K562 (cell line): ENCODE measurements around the gene GLP1R. TPM values are rescaled to one million over a fixed set of nuclear protein-coding genes. Genes with fewer than 3 reads are reported as not detected.

Experiments used
- ATAC-seq: fragments of 200-7000 bp; cut with Tn5 transposase; 3 replicates; pipeline ENCODE4 v1.9.1; 2020; ENCODE audit warnings: moderate library complexity
- BruUV-seq: library from RNA; stranded (reverse); fragments of 400-500 nt; replicated peaks from 2 replicates; lab custom pipeline; 2021; lab: Mats Ljungman, UMichigan
- CTCF ChIA-PET: fragments of 300-600 bp; formaldehyde crosslinking; extraction: SDS; loops from one replicate; lab custom pipeline; 2021; ENCODE audit warnings: low intra/inter-chr PET ratio; lab: Yijun Ruan, JAX
- POLR2A ChIA-PET: fragments of 300-600, 350-650 bp; sonication (Branson Sonifier 250); formaldehyde crosslinking; extraction: SDS; loops from one replicate; lab custom pipeline; 2021; ENCODE audit warnings: antibody characterized with exemption, inconsistent platforms; lab: Yijun Ruan, JAX
- DNase-seq, 4 experiments: peaks; one replicate each; pipeline versions ENCODE4 v3.0.0 to v3.0.0-alpha.2; 2011 to 2018; ENCODE audit warnings: low spot score in 3 of 4, mixed read lengths in 3 of 4; ENCODE audit errors: extremely low read depth in 1 of 4
- FAIRE-seq: peaks from 2 replicates; lab custom pipeline; 2011; peaks lifted over from hg19 to GRCh38; lab: Jason Lieb, UNC
- H2AFZ ChIP-seq: 2 replicates; pipeline ENCODE4 v1.6.0; 2011; ENCODE audit warnings: low read depth, low read length, control low read depth, inconsistent platforms
- H3K27ac ChIP-seq: fragments of 200-600 bp; 3 replicates; pipeline ENCODE4 v1.8.0; 2011; ENCODE audit warnings: low read depth, mild to moderate bottlenecking, control low read depth, inconsistent platforms, low read length, moderate library complexity, mixed read lengths; ENCODE audit errors: extremely low read depth
- H3K27me3 ChIP-seq, 2 experiments: fragments of 300-600 bp in 1 of 2; 2 replicates in 1 of 2; 3 replicates in 1 of 2; pipeline versions ENCODE4 v1.6.0 to v1.8.0; 2011; ENCODE audit warnings: inconsistent platforms in 2 of 2, low read length in 2 of 2, mild to moderate bottlenecking in 1 of 2, mixed read lengths in 1 of 2, moderate library complexity in 1 of 2; ENCODE audit not compliant: control insufficient read depth in 2 of 2, insufficient read depth in 2 of 2
- H3K36me3 ChIP-seq: fragments of 300-600 bp; 3 replicates; pipeline ENCODE4 v1.8.0; 2011; ENCODE audit warnings: mild to moderate bottlenecking, low read length, inconsistent platforms; ENCODE audit not compliant: control insufficient read depth, insufficient read depth
- H3K4me1 ChIP-seq, 2 experiments: fragments of 200-600 bp in 1 of 2; replicated peaks in 1 of 2; 2 replicates in 1 of 2; 3 replicates in 1 of 2; pipeline versions ENCODE4 v1.5.1 to v1.8.0; 2011; ENCODE audit warnings: inconsistent platforms in 2 of 2, low read length in 2 of 2, mild to moderate bottlenecking in 1 of 2, mixed read lengths in 1 of 2, moderate library complexity in 1 of 2; ENCODE audit not compliant: control insufficient read depth in 2 of 2, insufficient read depth in 2 of 2
- H3K4me2 ChIP-seq: 2 replicates; pipeline ENCODE4 v1.6.1; 2011; ENCODE audit warnings: low read length, control low read depth, inconsistent platforms, mixed read lengths; ENCODE audit not compliant: insufficient read depth
- H3K4me3 ChIP-seq: fragments of 200-600 bp; sonication (generic), shearing (Covaris generic); 2 replicates; pipeline ENCODE4 v1.5.1; 2016; ENCODE audit warnings: control low read depth, inconsistent platforms
- H3K79me2 ChIP-seq: fragments of 200-600 bp; 3 replicates; pipeline ENCODE4 v1.8.0; 2011; ENCODE audit warnings: low read length, inconsistent platforms; ENCODE audit not compliant: control insufficient read depth, insufficient read depth
- H3K9ac ChIP-seq, 2 experiments: 2 replicates each; pipeline versions ENCODE4 v1.6.0 to v1.6.1; 2011; ENCODE audit warnings: low read depth in 2 of 2, low read length in 2 of 2, control low read depth in 1 of 2, inconsistent platforms in 1 of 2, mild to moderate bottlenecking in 1 of 2, mixed read lengths in 1 of 2; ENCODE audit not compliant: insufficient read depth in 1 of 2
- H3K9me1 ChIP-seq: one replicate; pipeline ENCODE4 v1.6.0; 2011; ENCODE audit warnings: inconsistent platforms, mild to moderate bottlenecking, low read length, moderate library complexity; ENCODE audit not compliant: control insufficient read depth, insufficient read depth
- H3K9me3 ChIP-seq: replicated peaks from 2 replicates; pipeline ENCODE4 v1.5.1; 2011; ENCODE audit warnings: low read depth, low read length, inconsistent platforms; ENCODE audit not compliant: control insufficient read depth, insufficient read depth
- H4K20me1 ChIP-seq: replicated peaks from 2 replicates; pipeline ENCODE4 v1.6.1; 2011; ENCODE audit warnings: low read length, inconsistent platforms, mixed read lengths; ENCODE audit not compliant: control insufficient read depth, insufficient read depth
- ATF1 ChIP-seq, 2 experiments: fragments of 450-650 bp in 1 of 2; IDR thresholded peaks; 2 replicates each; pipeline ENCODE4 v1.6.1; 2016; ENCODE audit warnings: missing compliant biosample characterization in 1 of 2, missing genetic modification characterization in 1 of 2
- CREM ChIP-seq: IDR thresholded peaks from 2 replicates; pipeline ENCODE4 v1.6.1; 2014; ENCODE audit warnings: antibody characterized with exemption, low read depth
- ESRRA ChIP-seq: fragments of 450-650 bp; IDR thresholded peaks from 2 replicates; pipeline ENCODE4 v1.6.1; 2014; ENCODE audit warnings: low read depth, mild to moderate bottlenecking, moderate library complexity, borderline replicate concordance
- FOXK1 ChIP-seq: sonication (generic); formaldehyde crosslinking; IDR thresholded peaks from 2 replicates; pipeline ENCODE4 v1.8.0; 2022; ENCODE audit warnings: missing genetic modification reagents, mild to moderate bottlenecking, borderline replicate concordance
- FOXM1 ChIP-seq, 2 experiments: fragments of 450-650 bp in 1 of 2; sonication (generic) in 1 of 2; formaldehyde crosslinking in 1 of 2; IDR thresholded peaks; 2 replicates each; pipeline versions ENCODE4 v1.6.1 to v1.9.0; 2017 to 2022; ENCODE audit warnings: low read depth in 2 of 2, mild to moderate bottlenecking in 2 of 2, missing genetic modification reagents in 1 of 2, moderate library complexity in 1 of 2
- FOXO4 ChIP-seq: fragments of 450-650 bp; formaldehyde crosslinking; IDR thresholded peaks from 2 replicates; pipeline ENCODE4 v1.4.0; 2020; ENCODE audit warnings: mild to moderate bottlenecking, moderate library complexity
- HNRNPH1 ChIP-seq: fragments of 200-400 bp; formaldehyde crosslinking; optimal IDR thresholded peaks from 2 replicates; pipeline ENCODE3; 2017; ENCODE audit warnings: low read depth, mild to moderate bottlenecking, low read length, moderate library complexity
- ILF3 ChIP-seq: fragments of 450-650 bp; IDR thresholded peaks from 2 replicates; pipeline ENCODE4 v1.6.1; 2018; ENCODE audit warnings: antibody characterized with exemption, mild to moderate bottlenecking, moderate library complexity, borderline replicate concordance
- JUN ChIP-seq, 2 experiments: sonication (generic) in 1 of 2; formaldehyde crosslinking in 1 of 2; IDR thresholded peaks; 2 replicates each; pipeline versions ENCODE4 v1.6.1 to v1.8.0; 2012 to 2022; ENCODE audit warnings: borderline replicate concordance in 2 of 2, mild to moderate bottlenecking in 2 of 2, improper control_type of control experiment in 1 of 2, low read depth in 1 of 2, low read length in 1 of 2, missing genetic modification reagents in 1 of 2
- LCOR ChIP-seq: sonication (generic); formaldehyde crosslinking; IDR thresholded peaks from 2 replicates; pipeline ENCODE4 v1.8.0; 2022; ENCODE audit warnings: mild to moderate bottlenecking, missing genetic modification reagents
- NFE2L1 ChIP-seq: fragments of 450-650 bp; IDR thresholded peaks from 2 replicates; pipeline ENCODE4 v1.6.1; 2016; ENCODE audit warnings: missing genetic modification characterization, low read depth, mild to moderate bottlenecking, missing compliant biosample characterization, moderate library complexity, borderline replicate concordance
- NFIX ChIP-seq: fragments of 250-450 bp; sonication (Bioruptor Pico); IDR thresholded peaks from 2 replicates; pipeline ENCODE4 v1.4.0; 2020; ENCODE audit warnings: low read depth, mild to moderate bottlenecking, moderate library complexity
- PHB ChIP-seq: fragments of 250-450 bp; sonication (Bioruptor Pico); IDR thresholded peaks from 2 replicates; pipeline ENCODE4 v1.5.0; 2021
- PHB2 ChIP-seq: fragments of 450-650 bp; IDR thresholded peaks from 2 replicates; pipeline ENCODE4 v1.6.1; 2017; ENCODE audit warnings: low read depth
- PML ChIP-seq: IDR thresholded peaks from 2 replicates; pipeline ENCODE4 v1.6.1; 2012; ENCODE audit warnings: low read length, inconsistent platforms
- TRIM25 ChIP-seq: fragments of 450-650 bp; IDR thresholded peaks from 2 replicates; pipeline ENCODE4 v1.7.0; 2016; ENCODE audit warnings: borderline replicate concordance
- ZNF174 ChIP-seq: fragments of 250-450 bp; sonication (Bioruptor Pico); IDR thresholded peaks from 2 replicates; pipeline ENCODE4 v1.4.0; 2020; ENCODE audit warnings: mild to moderate bottlenecking
- ZNF444 ChIP-seq: fragments of 250-450 bp; sonication (Bioruptor Pico); IDR thresholded peaks from 2 replicates; pipeline ENCODE4 v1.4.0; 2020; ENCODE audit warnings: mild to moderate bottlenecking, moderate library complexity
- ZNF830 ChIP-seq: fragments of 250-450 bp; sonication (Bioruptor Pico); IDR thresholded peaks from 2 replicates; pipeline ENCODE4 v1.5.0; 2021; ENCODE audit warnings: mild to moderate bottlenecking
- ZSCAN29 ChIP-seq: fragments of 450-650 bp; IDR thresholded peaks from 2 replicates; pipeline ENCODE4 v1.6.1; 2017
- WGBS: fragments of 100-300 bp; shearing (Covaris generic); methylation state at CpG from one replicate; pipeline ENCODE4 v1.1.6; 2016; ENCODE audit warnings: low coverage, mixed read lengths; ENCODE audit not compliant: insufficient coverage; ENCODE audit errors: missing lambda C conversion rate; 5-methylcytosine and 5-hydroxymethylcytosine counted together
- in situ Hi-C: fragments of 300-500 bp; cut with MboI; formaldehyde crosslinking; loops from 4 replicates; pipeline ENCODE4 v1.15.0; 2018; ENCODE audit warnings: inconsistent platforms, mixed read lengths
- intact Hi-C: fragments of 100-400 bp; cut with micrococcal nuclease; formaldehyde crosslinking; loops from 2 replicates; pipeline ENCODE4 v1.14.2; 2022
- polyA plus RNA-seq, 8 experiments: library from polyadenylated mRNA; depleted of rRNA in 4 of 8; stranded (reverse) in 5 of 8; unstranded in 3 of 8; fragments of >200 nt; fragmentation: Nextera tagmentation in 2 of 8; fragmentation: Illumina TruSeq in 1 of 8; extraction: Ambion mirVana in 2 of 8; extraction: Trizol in 1 of 8; gene quantifications; 2 replicates each; pipeline versions ENCODE4 v1.2.1 to v1.2.3, GENCODE V29; 2011 to 2014; ENCODE audit warnings: inconsistent platforms in 1 of 8, missing spikeins in 1 of 8
- total RNA-seq, 7 experiments: library from RNA; depleted of rRNA in 6 of 7; stranded (reverse); fragments of >200 nt in 6 of 7; fragmentation: Illumina TruSeq in 2 of 7; extraction: Trizol in 2 of 7; gene quantifications; 2 replicates each; pipeline versions ENCODE4 v1.2.1 to v1.2.3, GENCODE V29; 2011 to 2021; ENCODE audit warnings: low replicate concordance in 1 of 7

GLP1R gene
- total and polyA plus RNA-seq, 9 of the 15 experiments (the other 6 are each of a cell fraction or from before 2014, with no cell fraction given), result not detected

GRCh38 chr6:39054577-39055142 lies 6.1 kb downstream of the GLP1R start:
- in situ Hi-C loops (no loop called here), intact Hi-C loops (no loop called here)
- H3K79me2 ChIP-seq, result no peaks in the 10 kb centered on the region
- no peak overlapping the region for H3K9ac ChIP-seq
- H2AFZ ChIP-seq, result no peak overlapping the region
- no peak overlapping the region for H3K4me2 ChIP-seq
- FAIRE-seq (no peak), DNase-seq (no peak), ATAC-seq (0 out of 3 replicates have a peak, but pooled peaks have one; percentile 16)
- peaks cover 20 to 62% of the 10 kb centered on the region in 2 experiments for H3K27me3 ChIP-seq
- no peak overlapping the region for H3K27ac ChIP-seq
- no peaks in the 10 kb centered on the region for H3K36me3 ChIP-seq
- ChIA-PET POLR2A (interaction anchor here (0.5 to 0.6 kb wide), 2 partner anchors 10 to 1436 kb away, joined by 3 read pairs; no protein-coding TSS in a partner anchor), CTCF (interaction anchor here (0.6 kb wide), 1 partner anchor 215 kb away, joined by 3 read pairs; no protein-coding TSS in a partner anchor)
- H3K9me1 ChIP-seq, result no peaks in the 10 kb centered on the region
- H3K4me1 ChIP-seq, result no peaks in the 10 kb centered on the region; a peak in 1 of 5 replicates
- H3K9me3 ChIP-seq, result no peaks in the 10 kb centered on the region
- BruUV-seq, result no TSS peak
- no peak overlapping the region for H3K4me3 ChIP-seq
- TF ChIP-seq FOXO4 (CRISPR knock-in tag), result no peak
- no peak for TF ChIP-seq CREM
- TF ChIP-seq FOXK1 (CRISPR knock-in tag), result no peak
- TF ChIP-seq JUN (IDR thresholded peaks at IDR 0.05; ENCODE audit: borderline replicate concordance, low read depth, low read length), result no peak
- TF ChIP-seq JUN (CRISPR knock-in tag; IDR thresholded peaks at IDR 0.05; ENCODE audit: borderline replicate concordance), result no peak
- no peak for TF ChIP-seq ZNF174 (CRISPR knock-in tag)
- no peak for TF ChIP-seq ZSCAN29
- TF ChIP-seq TRIM25, result no peak
- TF ChIP-seq NFE2L1 (tag), result no peak
- TF ChIP-seq ZNF444 (CRISPR knock-in tag), result no peak
- no peak for TF ChIP-seq ZNF830
- TF ChIP-seq HNRNPH1, result no peak
- TF ChIP-seq ILF3, result no peak
- TF ChIP-seq PML, result no peak
- no peak for TF ChIP-seq ATF1 (CRISPR knock-in tag; IDR thresholded peaks at IDR 0.05)
- no peak for TF ChIP-seq ATF1 (tag; IDR thresholded peaks at IDR 0.05)
- TF ChIP-seq LCOR (CRISPR knock-in tag), result no peak
- TF ChIP-seq NFIX (CRISPR knock-in tag), result no peak
- no peak for TF ChIP-seq FOXM1 (IDR thresholded peaks at IDR 0.05; ENCODE audit: low read depth)
- TF ChIP-seq FOXM1 (CRISPR knock-in tag; IDR thresholded peaks at IDR 0.05; ENCODE audit: low read depth), result no peak
- no peak for TF ChIP-seq ESRRA
- TF ChIP-seq PHB, result no peak
- no peak for TF ChIP-seq PHB2
- TF ChIP-seq, all 486 proteins: peak for 0
- WGBS, result 4% methylated on average over 9 of the region's 9 CpGs
- H4K20me1 ChIP-seq, result peaks cover 23% of the 10 kb centered on the region
